ENCODE data around the gene ATP8B3.

- no peak for TF ChIP-seq CTCF (IDR thresholded peaks at IDR 0.05)
- TF ChIP-seq POLR2A (IDR thresholded peaks at IDR 0.05), result no peak
These were observed 57.2 kb downstream of the ATP8B3 start for GRCh38 chr19:1754636-1755466.
